ENCODE measurements around the gene HSF5. TPM values are rescaled to one million over a fixed set of nuclear protein-coding genes. Genes with fewer than 3 reads are reported as not detected.
A peak's percentile ranks its signal among the peaks of the same experiment; 100 is the strongest.

HSF5 gene
- total and polyA plus RNA-seq, 2 of the 13 experiments (the other 11 are each of a cell fraction or from before 2014, with no cell fraction given) = not detected

DNA sequence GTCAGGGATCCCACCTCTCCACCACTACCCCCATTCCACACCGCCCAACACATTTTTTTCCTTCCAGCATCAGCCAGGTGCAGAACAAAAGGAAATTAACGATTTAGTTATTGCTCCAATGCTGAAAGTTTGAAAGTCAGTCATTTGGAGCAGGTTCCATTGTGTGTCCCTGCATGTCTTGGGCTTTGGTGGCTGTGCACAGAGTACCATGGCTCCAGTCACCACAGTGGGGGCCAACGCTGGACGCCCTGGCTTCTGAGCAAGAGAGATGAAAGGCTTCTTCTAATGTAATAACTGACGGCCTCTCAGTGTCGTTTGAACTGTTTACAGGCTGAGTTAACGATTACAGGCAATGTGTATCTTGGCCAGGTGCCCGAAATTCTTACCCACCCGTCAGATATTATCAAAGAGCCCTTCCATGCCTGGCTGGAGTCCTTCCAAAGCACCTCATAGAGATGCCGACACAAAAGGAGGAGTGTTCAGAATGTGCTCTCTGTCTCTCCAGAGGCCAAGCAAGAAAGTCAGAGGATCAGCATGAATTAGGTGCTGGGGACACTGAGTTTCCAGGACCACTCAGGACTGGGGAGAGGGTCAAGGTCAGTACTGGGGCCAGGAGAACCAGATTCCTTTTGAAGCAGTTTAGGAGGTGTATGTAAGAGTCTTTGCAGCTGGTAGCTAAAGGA, 96.8 kb downstream of the HSF5 start (continued):
- TF ChIP-seq PRDM4 (CRISPR knock-in tag; IDR thresholded peaks at IDR 0.05; ENCODE audit: borderline replicate concordance) (0 out of 2 replicates have a peak, but pooled peaks have one; percentile 46), MXI1 (IDR thresholded peaks at IDR 0.05; ENCODE audit: borderline replicate concordance, low read depth, low read length) (peak; percentile 94), ZNF431 (CRISPR knock-in tag; IDR thresholded peaks at IDR 0.05; ENCODE audit: borderline replicate concordance, low read depth) (peak; percentile 98), RARG (CRISPR knock-in tag; IDR thresholded peaks at IDR 0.05; ENCODE audit: low read depth) (peak; percentile 96; the same call in 1 of the 2 replicates), HNRNPLL (IDR thresholded peaks at IDR 0.05; ENCODE audit: low read depth, low read length, poor library complexity, severe bottlenecking) (no peak), ZNF773 (CRISPR knock-in tag; IDR thresholded peaks at IDR 0.05; ENCODE audit: borderline replicate concordance) (no peak), ZNF180 (CRISPR knock-in tag; IDR thresholded peaks at IDR 0.05; ENCODE audit: borderline replicate concordance, low read depth) (0 out of 2 replicates have a peak, but pooled peaks have one; percentile 16), ZNF782 (CRISPR knock-in tag; IDR thresholded peaks at IDR 0.05; ENCODE audit: borderline replicate concordance) (peak; percentile 63; the same call in 1 of the 2 replicates), TOPORS (CRISPR knock-in tag; IDR thresholded peaks at IDR 0.05) (no peak), TMF1 (CRISPR knock-in tag; IDR thresholded peaks at IDR 0.05; ENCODE audit: low read depth) (no peak), ZNF552 (CRISPR knock-in tag; IDR thresholded peaks at IDR 0.05; ENCODE audit: borderline replicate concordance) (peak; percentile 50; the same call in 1 of the 2 replicates), ZNF263 (CRISPR knock-in tag; IDR thresholded peaks at IDR 0.05) (peak; percentile 93)
- TF ChIP-seq, protein P1, sequence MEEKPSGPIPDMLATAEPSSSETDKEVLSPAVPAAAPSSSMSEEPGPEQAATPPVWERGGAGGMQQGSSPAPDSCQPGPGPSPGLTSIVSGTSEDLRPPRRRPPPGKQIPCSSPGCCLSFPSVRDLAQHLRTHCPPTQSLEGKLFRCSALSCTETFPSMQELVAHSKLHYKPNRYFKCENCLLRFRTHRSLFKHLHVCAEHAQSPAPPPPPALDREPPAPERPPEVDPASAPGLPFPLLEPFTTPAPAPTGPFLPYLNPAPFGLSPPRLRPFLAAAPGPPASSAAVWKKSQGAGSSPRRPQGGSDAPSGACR (CRISPR knock-in tag; IDR thresholded peaks at IDR 0.05) = peak; percentile 99
- TF ChIP-seq, protein P2, sequence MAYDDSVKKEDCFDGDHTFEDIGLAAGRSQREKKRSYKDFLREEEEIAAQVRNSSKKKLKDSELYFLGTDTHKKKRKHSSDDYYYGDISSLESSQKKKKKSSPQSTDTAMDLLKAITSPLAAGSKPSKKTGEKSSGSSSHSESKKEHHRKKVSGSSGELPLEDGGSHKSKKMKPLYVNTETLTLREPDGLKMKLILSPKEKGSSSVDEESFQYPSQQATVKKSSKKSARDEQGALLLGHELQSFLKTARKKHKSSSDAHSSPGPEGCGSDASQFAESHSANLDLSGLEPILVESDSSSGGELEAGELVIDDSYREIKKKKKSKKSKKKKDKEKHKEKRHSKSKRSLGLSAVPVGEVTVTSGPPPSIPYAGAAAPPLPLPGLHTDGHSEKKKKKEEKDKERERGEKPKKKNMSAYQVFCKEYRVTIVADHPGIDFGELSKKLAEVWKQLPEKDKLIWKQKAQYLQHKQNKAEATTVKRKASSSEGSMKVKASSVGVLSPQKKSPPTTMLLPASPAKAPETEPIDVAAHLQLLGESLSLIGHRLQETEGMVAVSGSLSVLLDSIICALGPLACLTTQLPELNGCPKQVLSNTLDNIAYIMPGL (CRISPR knock-in tag; IDR thresholded peaks at IDR 0.05; ENCODE audit: borderline replicate concordance in 1 of 2, low read depth in 1 of 2) = peak; percentile 74 to 90
- TF ChIP-seq, protein P3, sequence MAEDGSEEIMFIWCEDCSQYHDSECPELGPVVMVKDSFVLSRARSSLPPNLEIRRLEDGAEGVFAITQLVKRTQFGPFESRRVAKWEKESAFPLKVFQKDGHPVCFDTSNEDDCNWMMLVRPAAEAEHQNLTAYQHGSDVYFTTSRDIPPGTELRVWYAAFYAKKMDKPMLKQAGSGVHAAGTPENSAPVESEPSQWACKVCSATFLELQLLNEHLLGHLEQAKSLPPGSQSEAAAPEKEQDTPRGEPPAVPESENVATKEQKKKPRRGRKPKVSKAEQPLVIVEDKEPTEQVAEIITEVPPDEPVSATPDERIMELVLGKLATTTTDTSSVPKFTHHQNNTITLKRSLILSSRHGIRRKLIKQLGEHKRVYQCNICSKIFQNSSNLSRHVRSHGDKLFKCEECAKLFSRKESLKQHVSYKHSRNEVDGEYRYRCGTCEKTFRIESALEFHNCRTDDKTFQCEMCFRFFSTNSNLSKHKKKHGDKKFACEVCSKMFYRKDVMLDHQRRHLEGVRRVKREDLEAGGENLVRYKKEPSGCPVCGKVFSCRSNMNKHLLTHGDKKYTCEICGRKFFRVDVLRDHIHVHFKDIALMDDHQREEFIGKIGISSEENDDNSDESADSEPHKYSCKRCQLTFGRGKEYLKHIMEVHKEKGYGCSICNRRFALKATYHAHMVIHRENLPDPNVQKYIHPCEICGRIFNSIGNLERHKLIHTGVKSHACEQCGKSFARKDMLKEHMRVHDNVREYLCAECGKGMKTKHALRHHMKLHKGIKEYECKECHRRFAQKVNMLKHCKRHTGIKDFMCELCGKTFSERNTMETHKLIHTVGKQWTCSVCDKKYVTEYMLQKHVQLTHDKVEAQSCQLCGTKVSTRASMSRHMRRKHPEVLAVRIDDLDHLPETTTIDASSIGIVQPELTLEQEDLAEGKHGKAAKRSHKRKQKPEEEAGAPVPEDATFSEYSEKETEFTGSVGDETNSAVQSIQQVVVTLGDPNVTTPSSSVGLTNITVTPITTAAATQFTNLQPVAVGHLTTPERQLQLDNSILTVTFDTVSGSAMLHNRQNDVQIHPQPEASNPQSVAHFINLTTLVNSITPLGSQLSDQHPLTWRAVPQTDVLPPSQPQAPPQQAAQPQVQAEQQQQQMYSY (CRISPR knock-in tag; IDR thresholded peaks at IDR 0.05) = peak; percentile 81; the same call in 1 of the 2 replicates
- TF ChIP-seq, protein P4, sequence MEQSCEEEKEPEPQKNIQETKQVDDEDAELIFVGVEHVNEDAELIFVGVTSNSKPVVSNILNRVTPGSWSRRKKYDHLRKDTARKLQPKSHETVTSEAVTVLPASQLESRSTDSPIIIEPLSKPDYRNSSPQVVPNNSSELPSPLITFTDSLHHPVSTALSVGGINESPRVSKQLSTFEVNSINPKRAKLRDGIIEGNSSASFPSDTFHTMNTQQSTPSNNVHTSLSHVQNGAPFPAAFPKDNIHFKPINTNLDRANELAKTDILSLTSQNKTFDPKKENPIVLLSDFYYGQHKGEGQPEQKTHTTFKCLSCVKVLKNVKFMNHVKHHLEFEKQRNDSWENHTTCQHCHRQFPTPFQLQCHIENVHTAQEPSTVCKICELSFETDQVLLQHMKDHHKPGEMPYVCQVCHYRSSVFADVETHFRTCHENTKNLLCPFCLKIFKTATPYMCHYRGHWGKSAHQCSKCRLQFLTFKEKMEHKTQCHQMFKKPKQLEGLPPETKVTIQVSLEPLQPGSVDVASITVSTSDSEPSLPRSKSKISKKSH (CRISPR knock-in tag; IDR thresholded peaks at IDR 0.05; ENCODE audit: borderline replicate concordance) = no peak

All from HepG2 (cell line).